MCF 10A (cell line): ENCODE data around the gene SPCS1. TPM values are rescaled to one million over a fixed set of nuclear protein-coding genes. Genes with fewer than 3 reads are reported as not detected.
"Not testable (repeated sequence)": the region's sequence is repeated elsewhere in the genome, so short reads cannot be mapped to it uniquely, and the experiment has no call there.

Experiments used
- BruUV-seq: library from RNA; stranded (reverse); fragments of 400-500 nt; replicated peaks from 2 replicates; lab custom pipeline; 2021; lab: Mats Ljungman, UMichigan
- CTCF ChIA-PET: fragments of 300-600 bp; sonication (Branson Sonifier 250); formaldehyde crosslinking; extraction: SDS; loops from one replicate; lab custom pipeline; 2021; ENCODE audit warnings: antibody characterized with exemption, inconsistent platforms; lab: Yijun Ruan, JAX
- POLR2A ChIA-PET: fragments of 300-600, 350-650 bp; sonication (Branson Sonifier 250); formaldehyde crosslinking; extraction: SDS; loops from one replicate; lab custom pipeline; 2020; ENCODE audit warnings: antibody characterized with exemption, inconsistent platforms; lab: Yijun Ruan, JAX
- DNase-seq: peaks from one replicate; pipeline ENCODE4 v3.0.0-alpha.2; 2018; ENCODE audit not compliant: unreplicated experiment
- H3K27ac Mint-ChIP-seq: one replicate; pipeline ENCODE4 v1.8.0; 2022; ENCODE audit warnings: mild to moderate bottlenecking, low read depth, mixed read lengths; ENCODE audit not compliant: unreplicated experiment
- H3K27me3 Mint-ChIP-seq: one replicate; pipeline ENCODE4 v1.8.0; 2022; ENCODE audit warnings: mixed read lengths; ENCODE audit not compliant: insufficient read depth, unreplicated experiment
- H3K36me3 Mint-ChIP-seq: one replicate; pipeline ENCODE4 v1.8.0; 2022; ENCODE audit warnings: mild to moderate bottlenecking, moderate library complexity, mixed read lengths; ENCODE audit not compliant: insufficient read depth, unreplicated experiment
- H3K4me1 Mint-ChIP-seq: one replicate; pipeline ENCODE4 v1.8.0; 2022; ENCODE audit warnings: mixed read lengths; ENCODE audit not compliant: insufficient read depth, unreplicated experiment
- H3K4me3 Mint-ChIP-seq: one replicate; pipeline ENCODE4 v1.8.0; 2022; ENCODE audit warnings: mild to moderate bottlenecking, moderate library complexity, mixed read lengths; ENCODE audit not compliant: unreplicated experiment
- H3K9me3 Mint-ChIP-seq: one replicate; pipeline ENCODE4 v1.8.0; 2022; ENCODE audit warnings: mixed read lengths; ENCODE audit not compliant: unreplicated experiment
- intact Hi-C: fragments of 100-400 bp; cut with micrococcal nuclease; formaldehyde crosslinking; loops from 2 replicates; pipeline ENCODE4 v1.14.1; 2022
- total RNA-seq: library from RNA; stranded (reverse); gene quantifications from 2 replicates; pipeline ENCODE4 v1.2.3, GENCODE V29; 2022
- TF ChIP-seq, protein P1 (sequence below): fragments of 200-600 bp; IDR thresholded peaks from one replicate; pipeline ENCODE4 v1.8.0; 2022; ENCODE audit warnings: antibody characterized with exemption, mild to moderate bottlenecking; ENCODE audit not compliant: unreplicated experiment

Gene SPCS1
- total RNA-seq, 1 experiment from 2014 or later, result 135 TPM

DNA sequence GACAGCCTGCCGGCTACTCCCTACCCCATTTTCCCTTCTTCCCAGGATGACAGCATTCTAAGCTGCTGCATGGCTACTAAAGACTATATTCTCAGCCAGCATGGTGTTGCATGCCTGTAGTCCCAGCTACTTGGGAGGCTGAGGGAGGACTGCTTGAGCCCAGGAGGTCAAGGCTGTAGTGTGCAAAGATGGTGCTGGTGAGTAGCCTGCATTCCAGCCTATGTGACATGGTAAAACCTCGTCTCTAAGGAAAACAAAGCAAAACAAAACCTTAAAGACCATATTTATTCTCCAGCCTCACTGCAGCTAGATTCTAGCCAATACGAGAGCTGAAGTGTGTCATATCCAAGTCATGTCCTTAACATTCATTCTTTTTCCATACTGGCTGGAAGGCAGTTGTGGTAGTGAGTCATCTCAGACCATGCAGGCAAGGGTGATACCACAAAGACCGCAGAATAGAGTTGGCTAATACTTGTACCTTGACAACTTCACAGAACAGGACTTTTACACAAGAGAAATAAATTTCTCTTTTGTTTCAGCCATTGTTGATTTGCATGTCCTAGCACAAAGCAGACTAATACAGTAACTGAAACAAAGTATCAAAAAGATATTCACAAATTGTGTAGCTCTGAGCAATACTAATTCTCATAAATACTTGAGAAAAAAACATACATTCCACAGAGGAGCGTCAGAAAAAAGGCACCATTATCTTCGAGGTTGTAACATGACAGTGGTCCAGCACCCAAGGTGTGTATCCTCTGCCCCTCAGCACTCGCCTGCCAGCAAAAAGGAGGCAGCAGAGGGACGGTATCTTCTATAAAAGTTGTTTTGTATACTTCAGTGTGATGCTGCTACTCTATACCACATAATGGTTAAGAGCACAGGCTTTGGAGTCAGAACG lies 35.0 kb upstream of the SPCS1 start:
- peaks cover 75% of the 10 kb centered on the region for H3K36me3 Mint-ChIP-seq
- peak; percentile 98 for DNase-seq
- no peaks in the 10 kb centered on the region for H3K27me3 Mint-ChIP-seq
- intact Hi-C loops, result loop anchor here (2.0 kb wide), 2 partner anchors 14 to 134 kb away; partner anchors contain the start of genes PBRM1 and UQCC5
- peak overlapping the region; percentile 72 for H3K4me3 Mint-ChIP-seq
- ChIA-PET CTCF (interaction anchor here (0.6 to 1.6 kb wide), 4 partner anchors 10 to 17 kb away, joined by 3 to 4 read pairs (median 4); no protein-coding TSS in a partner anchor), POLR2A (interaction anchor here (0.7 to 8.7 kb wide), 12 partner anchors 8 to 453 kb away, joined by 3 to 104 read pairs (median 3); partner anchors contain the start of genes GLT8D1, GNL3, PBRM1 and SPCS1)
- TF ChIP-seq, protein P1, sequence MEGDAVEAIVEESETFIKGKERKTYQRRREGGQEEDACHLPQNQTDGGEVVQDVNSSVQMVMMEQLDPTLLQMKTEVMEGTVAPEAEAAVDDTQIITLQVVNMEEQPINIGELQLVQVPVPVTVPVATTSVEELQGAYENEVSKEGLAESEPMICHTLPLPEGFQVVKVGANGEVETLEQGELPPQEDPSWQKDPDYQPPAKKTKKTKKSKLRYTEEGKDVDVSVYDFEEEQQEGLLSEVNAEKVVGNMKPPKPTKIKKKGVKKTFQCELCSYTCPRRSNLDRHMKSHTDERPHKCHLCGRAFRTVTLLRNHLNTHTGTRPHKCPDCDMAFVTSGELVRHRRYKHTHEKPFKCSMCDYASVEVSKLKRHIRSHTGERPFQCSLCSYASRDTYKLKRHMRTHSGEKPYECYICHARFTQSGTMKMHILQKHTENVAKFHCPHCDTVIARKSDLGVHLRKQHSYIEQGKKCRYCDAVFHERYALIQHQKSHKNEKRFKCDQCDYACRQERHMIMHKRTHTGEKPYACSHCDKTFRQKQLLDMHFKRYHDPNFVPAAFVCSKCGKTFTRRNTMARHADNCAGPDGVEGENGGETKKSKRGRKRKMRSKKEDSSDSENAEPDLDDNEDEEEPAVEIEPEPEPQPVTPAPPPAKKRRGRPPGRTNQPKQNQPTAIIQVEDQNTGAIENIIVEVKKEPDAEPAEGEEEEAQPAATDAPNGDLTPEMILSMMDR, result no peak
- peaks cover 28% of the 10 kb centered on the region for H3K4me1 Mint-ChIP-seq
- H3K9me3 Mint-ChIP-seq, result no peaks in the 10 kb centered on the region
- no TSS peak for BruUV-seq
- peak overlapping the region; percentile 96 for H3K27ac Mint-ChIP-seq

DNA sequence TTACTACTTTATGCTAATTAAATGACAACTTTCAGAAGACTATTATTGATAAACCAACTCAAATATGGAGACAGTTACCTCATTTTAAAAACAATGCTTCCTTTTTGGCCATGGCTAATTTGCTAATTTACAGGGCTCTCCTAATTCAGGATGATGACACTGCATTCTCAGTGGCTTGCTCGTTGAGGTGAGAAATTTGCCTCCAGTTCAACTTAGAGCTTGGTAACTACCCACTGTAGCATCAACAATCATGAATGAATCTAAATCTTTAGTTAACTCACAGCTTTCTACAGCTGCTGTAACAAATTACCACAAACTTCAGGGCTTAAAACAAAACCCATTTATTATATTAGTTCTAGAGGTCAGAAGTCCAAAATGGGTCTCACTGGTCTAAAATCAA lies 34.2 kb upstream of the SPCS1 start:
- BruUV-seq, result no TSS peak
- peaks cover 75% of the 10 kb centered on the region for H3K36me3 Mint-ChIP-seq
- H3K4me3 Mint-ChIP-seq, result peak overlapping the region; percentile 72
- H3K4me1 Mint-ChIP-seq, result peaks cover 28% of the 10 kb centered on the region
- no peaks in the 10 kb centered on the region for H3K27me3 Mint-ChIP-seq
- POLR2A ChIA-PET, result interaction anchor here (0.7 to 8.7 kb wide), 10 partner anchors 8 to 136 kb away, joined by 3 to 104 read pairs (median 4); partner anchors contain the start of genes GLT8D1, GNL3, PBRM1 and SPCS1
- TF ChIP-seq, protein P1, result no peak
- peak overlapping the region; percentile 96 for H3K27ac Mint-ChIP-seq
- no peak for DNase-seq
- CTCF ChIA-PET, result interaction anchor here (0.9 to 1.6 kb wide), 3 partner anchors 9 to 16 kb away, joined by 3 to 4 read pairs (median 4); no protein-coding TSS in a partner anchor
- intact Hi-C loops, result loop anchor here (2.0 kb wide), 2 partner anchors 13 to 135 kb away; partner anchors contain the start of genes PBRM1 and UQCC5
- no peaks in the 10 kb centered on the region for H3K9me3 Mint-ChIP-seq

DNA sequence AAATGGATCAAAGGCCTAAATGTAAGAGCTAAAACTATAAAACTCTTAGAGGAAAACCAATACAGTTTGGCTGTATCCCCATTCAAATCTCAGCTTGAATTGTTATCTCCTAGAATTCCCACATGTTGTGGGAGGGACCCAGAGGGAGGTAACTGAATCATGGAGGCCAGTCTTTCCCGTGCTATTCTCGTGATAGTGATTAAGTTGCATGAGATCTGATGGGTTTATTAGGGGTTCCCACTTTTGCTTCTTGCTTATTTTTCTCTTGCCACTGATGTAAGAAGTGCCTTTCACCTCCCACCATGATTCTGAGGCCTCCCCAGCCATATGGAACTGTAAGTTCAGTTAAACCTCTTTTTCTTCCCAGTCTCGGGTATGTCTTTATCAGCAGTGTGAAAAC lies 29.7 kb upstream of the SPCS1 start:
- H3K27ac Mint-ChIP-seq, H3K9me3 Mint-ChIP-seq, H3K4me3 Mint-ChIP-seq, DNase-seq, intact Hi-C loops, H3K27me3 Mint-ChIP-seq, BruUV-seq: not testable (repeated sequence)
- Mint-ChIP-seq H3K4me1 (peaks cover 31% of the 10 kb centered on the region), H3K36me3 (peaks cover 85% of the 10 kb centered on the region)
- CTCF ChIA-PET, result interaction anchor here (0.6 kb wide), 1 partner anchor 200 kb away, joined by 3 read pairs; no protein-coding TSS in a partner anchor
- POLR2A ChIA-PET, result interaction anchor here (8.7 kb wide), 1 partner anchor 8 kb away, joined by 104 read pairs; the partner anchor contains the start of genes GNL3 and PBRM1

DNA sequence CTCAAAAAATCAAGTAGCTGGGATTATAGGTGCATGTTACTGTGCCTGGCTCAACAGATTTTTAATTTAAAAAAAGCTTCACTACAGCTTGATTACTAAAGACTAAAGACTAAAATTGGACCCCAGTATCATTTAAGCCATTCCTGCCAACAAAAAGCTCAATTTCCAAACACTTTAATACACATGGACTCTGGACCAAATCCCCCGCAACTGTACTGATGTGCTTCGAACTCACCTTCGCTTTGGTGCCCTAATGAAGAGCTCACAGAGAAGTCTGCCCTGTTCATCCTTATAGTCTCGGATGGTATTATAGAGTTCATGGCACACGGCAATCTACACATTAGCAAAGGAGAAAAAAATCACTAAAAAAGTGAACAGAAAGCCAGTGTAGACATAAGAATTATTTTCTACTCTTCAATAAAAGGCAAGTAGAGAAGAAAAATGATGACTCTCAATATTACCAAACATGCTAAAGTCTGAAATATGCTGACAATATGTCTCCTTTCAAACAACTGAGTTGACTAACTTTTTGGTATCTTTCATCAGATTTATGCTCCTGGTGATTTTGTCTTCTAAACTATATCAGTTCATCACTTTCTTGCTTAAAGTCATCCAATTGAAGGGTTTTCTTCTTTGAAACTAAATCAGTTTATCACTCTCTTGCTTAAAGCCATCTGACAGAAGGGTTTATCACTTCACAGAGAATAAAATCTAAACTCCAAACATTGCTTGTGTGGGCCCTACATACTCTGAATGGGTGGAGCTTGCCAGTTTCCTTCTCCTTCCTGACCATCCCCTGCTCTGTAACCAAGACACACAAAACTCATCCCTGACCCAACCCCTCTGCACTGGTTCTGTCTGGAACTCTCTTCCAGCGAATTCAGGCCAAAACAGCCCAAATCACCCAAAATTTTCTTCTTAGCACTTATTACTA lies 27.4 kb upstream of the SPCS1 start:
- BruUV-seq, result no TSS peak
- Mint-ChIP-seq H3K27me3 (no peaks in the 10 kb centered on the region), H3K27ac (peak overlapping the region; percentile 88), H3K4me3 (peak overlapping the region; percentile 23), H3K4me1 (peaks cover 32% of the 10 kb centered on the region), H3K36me3 (peaks cover 84% of the 10 kb centered on the region), H3K9me3 (no peaks in the 10 kb centered on the region)
- TF ChIP-seq, protein P1, result no peak
- ChIA-PET CTCF (interaction anchor here (0.5 to 1.7 kb wide), 7 partner anchors 9 to 447 kb away, joined by 3 to 4 read pairs (median 3); no protein-coding TSS in a partner anchor), POLR2A (interaction anchor here (0.8 to 1.7 kb wide), 4 partner anchors 8 to 143 kb away, joined by 3 to 9 read pairs (median 5); partner anchors contain the start of genes GLT8D1 and UQCC5)
- intact Hi-C loops, result no loop called here
- no peak for DNase-seq
